Endothelial cell of umbilical vein (primary cell): ENCODE data around the gene ATP8A2.

Experiments used
- CTCF ChIP-seq, 2 donors: IDR thresholded peaks; 1 replicate in 1 of 2; 2 replicates in 1 of 2; pipeline ENCODE4 v1.5.1; 2011; ENCODE audit warnings: low read length in 2 of 2, mild to moderate bottlenecking in 2 of 2, moderate library complexity in 2 of 2, control low read depth in 1 of 2, inconsistent platforms in 1 of 2, low read depth in 1 of 2; ENCODE audit not compliant: insufficient read depth in 1 of 2; ENCODE audit errors: extremely low read depth in 1 of 2
- MAX ChIP-seq: IDR thresholded peaks from 2 replicates; pipeline ENCODE4 v1.6.1; 2011; ENCODE audit not compliant: insufficient read depth, insufficient read length
- POLR2A ChIP-seq: IDR thresholded peaks from 2 replicates; pipeline ENCODE4 v1.6.1; 2012; ENCODE audit warnings: low read depth, mild to moderate bottlenecking, control low read depth, low read length
- POLR2AphosphoS5 ChIP-seq: IDR thresholded peaks from 2 replicates; pipeline ENCODE4 v1.6.1; 2012; ENCODE audit warnings: low read depth, mild to moderate bottlenecking, control low read depth, low read length, moderate library complexity; ENCODE audit not compliant: insufficient read depth

GRCh38 chr13:25662516-25662915, 290.7 kb downstream of the ATP8A2 start:
- TF ChIP-seq CTCF (IDR thresholded peaks at IDR 0.05; ENCODE audit: extremely low read depth in 1 of 2, insufficient read depth in 1 of 2, low read depth in 1 of 2, low read length in 2 of 2), result no peak
- no peak for TF ChIP-seq POLR2A
- TF ChIP-seq POLR2AphosphoS5, result no peak
- no peak for TF ChIP-seq MAX
